GM21723 (cell line): ENCODE data around the gene ADRA2B.
"Not testable (repeated sequence)": the region's sequence is repeated elsewhere in the genome, so short reads cannot be mapped to it uniquely, and the experiment has no call there.

ENCODE experiments used
- ATAC-seq: cut with Tn5 transposase; IDR thresholded peaks from one replicate; pipeline ENCODE4 v1.9.1; 2021; ENCODE audit warnings: mild to moderate bottlenecking, moderate library complexity; ENCODE audit not compliant: unreplicated experiment

Gene ADRA2B

DNA sequence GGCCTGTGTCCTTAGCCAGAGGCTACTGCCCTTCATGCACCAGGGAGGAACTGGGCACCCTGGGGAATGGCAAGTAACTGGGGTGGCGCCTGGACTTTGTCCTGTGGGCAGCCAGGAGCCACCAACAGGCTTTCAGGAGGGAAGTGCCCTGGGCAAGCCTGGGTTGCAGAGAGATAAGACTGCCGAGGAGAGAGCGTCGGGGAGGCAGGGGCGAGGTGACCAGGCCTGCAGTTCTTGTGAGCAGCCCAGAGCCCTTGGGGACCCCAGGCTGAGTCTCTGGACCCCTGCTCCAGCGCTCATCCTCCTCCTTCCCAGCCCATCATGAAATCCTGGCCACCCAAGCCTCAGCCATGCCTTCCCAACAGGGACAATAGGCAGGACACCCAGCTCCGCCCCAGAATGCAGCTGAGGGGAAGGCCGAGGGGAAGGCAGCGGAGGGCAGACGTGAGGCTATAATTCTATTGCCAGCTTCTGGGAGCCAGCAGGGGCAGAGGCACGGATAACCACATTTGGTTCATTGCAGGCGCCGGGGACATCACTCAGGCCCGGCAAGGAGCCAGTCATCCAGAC lies 25.1 kb downstream of the ADRA2B start:
- no peak for ATAC-seq

DNA sequence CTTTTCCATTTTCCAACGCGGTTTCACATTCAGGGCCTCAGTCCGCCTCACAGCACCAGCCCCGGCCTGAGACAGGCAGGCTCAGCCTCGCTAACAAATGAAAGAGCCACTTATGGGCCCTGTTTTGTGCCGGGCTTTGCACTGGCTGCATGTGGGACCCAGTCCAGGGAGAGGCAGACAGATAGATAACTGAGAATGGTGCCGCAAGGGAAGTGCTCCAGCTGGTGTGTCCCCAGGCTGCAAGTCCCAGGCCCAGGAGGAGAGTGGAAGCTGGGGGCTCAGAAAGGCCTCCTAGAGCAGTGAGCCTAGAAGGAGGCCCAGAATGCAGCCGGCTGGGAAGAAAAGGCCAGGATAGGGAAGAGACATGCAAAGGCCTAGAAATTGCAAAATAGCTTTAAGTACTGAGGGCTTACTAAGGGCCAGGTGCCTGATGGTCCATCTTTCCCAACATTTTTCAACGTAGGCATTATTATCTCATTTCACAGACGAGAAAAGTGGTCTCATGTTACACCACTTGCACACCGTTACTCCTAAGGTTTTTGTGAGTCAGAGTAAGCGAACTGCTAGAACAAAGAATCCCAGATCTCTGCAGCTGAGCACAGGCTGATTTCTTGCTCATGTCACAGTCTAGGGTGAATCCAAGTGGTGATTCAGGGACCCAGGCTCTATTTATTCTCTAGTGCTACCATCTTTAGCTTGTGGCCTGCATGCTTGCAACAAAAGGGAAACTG lies 26.0 kb downstream of the ADRA2B start:
- no peak for ATAC-seq

DNA sequence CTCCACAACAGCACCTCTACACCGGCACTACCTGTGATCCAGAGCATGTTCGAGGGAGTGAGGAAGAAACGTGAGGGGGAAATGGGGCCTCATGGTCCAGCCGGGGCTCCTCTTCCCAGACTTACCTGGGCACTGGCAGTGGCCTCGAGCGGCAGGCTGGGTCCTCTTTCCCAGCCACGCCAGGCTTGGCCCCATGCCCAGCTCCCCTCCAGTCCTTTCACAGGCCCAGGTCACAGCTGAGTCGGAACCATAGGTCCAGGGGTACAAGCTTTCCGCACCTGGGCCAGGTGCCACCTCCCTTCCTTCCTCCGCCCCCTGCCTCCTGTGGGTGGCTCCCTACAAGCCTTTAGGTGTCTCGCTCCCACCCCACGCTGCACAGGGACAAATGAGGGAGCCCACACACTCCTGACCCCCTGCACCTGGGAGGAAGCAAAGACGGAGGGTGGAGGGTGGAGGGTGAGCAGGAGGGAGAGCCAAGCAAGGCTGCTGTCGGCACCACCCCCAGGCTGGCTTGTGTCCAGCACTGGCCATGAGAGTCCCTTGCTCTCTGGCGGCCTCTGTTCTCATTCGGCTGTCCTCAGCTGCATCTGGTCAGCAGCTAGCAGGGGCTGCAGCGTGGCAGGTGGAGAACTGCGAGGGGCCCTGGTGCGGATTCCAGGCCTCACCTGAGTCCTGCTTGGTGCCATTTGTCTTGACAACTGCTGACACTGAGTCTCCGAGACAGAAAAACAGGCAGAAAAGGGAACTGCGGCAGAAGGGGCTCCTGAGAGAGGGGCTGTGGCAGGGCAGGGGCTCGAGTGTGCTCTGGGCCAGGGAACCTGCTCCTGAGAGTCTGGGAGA lies 26.8 kb downstream of the ADRA2B start:
- no peak for ATAC-seq

DNA sequence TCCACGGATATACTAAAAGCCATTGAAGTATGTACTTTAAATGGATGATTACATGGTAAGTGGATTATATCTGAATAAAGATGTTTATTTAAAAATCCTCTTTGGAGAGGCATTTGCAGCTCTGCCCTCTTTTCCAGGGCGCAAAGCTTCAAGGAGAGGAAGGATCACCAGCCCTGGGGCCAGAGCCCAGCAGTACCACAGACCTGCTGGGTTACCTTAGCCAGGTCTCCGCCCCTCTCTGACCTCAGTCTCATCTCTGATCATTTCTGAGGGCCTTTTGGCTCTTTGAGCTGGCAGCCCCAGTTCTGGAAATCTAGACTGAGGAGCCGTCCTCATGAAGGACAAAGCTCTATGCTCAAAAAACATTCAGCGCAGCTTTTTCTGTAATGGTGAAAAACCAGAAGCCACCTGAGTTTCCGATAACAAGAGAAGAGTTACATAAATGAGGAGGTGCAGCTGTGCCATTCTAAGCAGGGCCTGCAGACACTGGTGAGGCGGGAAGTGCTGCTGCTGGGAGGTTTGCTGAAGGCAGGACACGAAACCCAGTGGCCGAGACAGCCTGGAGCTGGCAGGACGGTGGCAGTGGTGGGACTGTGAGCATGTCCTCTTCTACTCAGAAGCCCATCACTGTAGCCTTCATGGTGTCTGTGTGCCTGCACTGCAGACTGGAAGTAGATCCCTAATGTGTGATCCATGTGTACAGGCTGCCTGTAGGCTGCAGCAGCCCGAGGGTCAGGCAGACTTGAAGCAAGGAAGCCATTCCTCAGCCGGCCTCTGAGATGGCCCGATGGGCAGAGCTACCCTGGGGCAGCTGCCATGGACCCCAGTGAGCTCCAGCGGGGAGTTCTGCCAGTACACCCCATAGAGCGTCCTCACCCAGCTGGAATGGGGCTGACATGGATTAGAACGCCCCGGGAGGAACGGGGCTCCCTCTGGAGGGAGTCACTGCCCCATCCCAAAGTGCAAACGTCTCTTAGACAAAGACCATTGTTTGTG lies 27.7 kb downstream of the ADRA2B start:
- no peak for ATAC-seq

DNA sequence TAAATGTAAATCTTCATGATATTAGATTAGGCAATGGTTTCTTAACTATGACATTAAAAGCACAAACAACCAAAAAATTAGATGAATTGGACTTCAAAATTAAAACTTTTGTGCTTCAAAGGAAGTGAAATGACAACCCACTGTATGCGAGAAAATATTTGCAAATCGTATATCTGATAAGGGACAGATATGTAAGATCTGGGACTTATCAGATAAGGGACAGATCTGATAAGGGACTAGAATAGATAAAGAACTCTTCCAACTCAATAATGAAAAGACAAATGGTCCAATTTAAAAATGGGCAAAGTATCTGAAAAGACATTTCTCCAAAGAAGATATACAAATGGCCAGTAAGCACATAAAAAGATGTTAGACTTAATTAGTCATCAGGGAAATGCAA lies 29.2 kb downstream of the ADRA2B start:
- ATAC-seq, result no peak

DNA sequence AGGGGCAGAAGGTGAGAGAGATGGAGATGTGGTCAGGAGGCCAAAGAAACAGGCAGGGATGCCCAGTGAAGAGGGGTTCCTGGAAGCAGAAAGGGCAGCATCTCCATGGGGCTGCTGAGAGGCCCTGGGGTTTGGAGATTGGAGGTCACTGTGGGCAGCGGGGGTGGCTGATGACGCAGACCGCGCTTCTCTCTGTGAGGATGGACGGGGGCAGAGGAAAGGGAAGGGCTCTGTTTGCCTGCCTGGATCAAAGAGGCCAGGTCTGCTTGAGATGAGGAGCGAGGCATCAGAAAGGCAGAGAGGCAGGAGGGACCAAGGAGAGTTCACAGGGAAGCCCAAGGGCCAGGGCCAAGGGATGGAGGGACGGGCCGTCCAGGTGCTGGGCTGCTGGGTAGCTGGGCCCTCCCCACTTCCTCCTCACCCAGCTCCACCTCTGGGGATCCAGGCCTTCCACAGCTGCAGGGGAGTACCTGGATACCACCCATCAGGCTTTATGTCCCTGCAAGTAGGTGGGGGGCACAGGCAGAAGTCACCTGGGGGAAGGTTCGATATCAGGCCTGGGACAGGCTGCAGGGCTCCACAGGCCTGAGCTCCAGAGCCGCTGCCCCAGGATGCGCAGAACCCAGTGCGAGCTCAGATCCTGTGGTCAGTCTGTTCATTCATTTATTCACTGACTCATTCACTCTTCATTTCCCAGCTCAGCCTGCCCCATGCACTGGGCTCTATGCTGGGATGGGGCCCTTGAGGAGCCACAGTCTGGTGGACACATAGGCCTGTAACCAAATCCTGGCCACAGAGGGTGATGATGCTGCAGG lies 30.6 kb downstream of the ADRA2B start:
- ATAC-seq, result no peak

DNA sequence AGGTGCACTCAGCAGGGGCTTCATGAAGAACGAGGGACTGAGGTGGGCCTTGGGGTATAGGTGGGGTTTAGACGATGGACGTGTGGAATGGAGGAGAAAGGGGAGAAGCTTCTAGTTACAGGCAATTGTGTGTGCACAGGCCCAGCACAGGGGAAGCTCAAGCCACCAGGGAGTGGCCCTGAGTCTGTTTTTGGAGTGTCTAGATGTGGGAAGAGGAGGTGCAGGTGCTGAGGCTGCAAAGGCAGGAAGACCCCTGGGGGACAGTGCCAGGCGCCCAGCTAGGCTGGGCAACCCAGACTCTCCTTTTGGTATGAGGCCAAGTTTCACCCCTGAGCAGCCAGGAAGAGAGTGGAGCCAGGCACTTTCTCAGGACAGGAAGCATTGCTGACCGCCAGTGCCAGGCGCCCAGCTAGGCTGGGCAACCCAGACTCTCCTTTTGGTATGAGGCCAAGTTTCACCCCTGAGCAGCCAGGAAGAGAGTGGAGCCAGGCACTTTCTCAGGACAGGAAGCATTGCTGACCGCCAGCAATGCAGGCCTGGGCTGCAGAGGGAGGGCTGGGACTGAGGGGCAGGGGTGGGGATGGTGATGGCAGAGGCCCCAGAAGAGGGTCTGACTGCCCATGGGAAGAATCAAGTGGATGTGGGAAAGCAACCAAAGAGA lies 31.4 kb downstream of the ADRA2B start:
- not testable (repeated sequence) for ATAC-seq

DNA sequence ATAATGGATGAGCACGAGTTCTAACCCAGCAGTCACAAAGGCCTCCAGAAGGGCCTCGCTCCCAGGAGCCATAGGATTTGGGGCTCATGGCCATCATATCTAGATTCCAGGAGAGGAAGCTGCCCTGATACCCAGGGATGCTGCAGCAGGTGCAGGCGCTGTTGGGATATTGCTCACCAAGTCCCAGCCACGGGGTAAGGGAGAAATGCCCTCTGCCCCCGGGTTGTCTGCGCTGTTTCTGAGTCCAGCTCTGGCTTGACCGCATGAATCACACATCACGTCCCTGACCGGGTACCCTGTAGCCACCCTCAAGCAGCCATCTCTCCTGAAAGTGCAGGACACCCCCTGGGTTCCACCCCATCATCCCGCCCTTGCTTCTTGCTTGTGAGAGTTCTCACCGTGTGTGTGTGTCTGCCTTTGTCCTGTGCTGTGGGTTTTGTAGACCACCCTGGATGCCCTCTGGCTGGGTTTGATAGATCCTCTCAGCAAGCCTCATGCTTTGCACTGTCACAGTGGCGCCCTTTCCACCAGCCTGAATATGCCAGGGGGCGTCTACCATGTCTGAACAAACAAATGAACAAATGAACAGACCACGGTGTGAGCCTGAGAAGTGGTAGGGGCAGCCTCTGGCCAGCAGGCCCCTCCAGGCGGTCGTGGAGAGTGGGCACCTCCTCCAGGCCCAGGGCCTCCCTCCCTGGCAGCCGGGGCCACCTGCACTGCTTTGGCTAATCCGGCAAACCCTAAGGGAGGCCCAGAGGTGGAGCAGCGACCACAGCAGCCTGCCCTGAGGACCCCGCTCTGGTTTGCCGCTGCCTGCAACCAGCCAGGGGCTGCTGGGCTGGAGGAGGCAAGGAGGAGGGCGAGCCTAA lies 32.1 kb downstream of the ADRA2B start:
- no peak for ATAC-seq

DNA sequence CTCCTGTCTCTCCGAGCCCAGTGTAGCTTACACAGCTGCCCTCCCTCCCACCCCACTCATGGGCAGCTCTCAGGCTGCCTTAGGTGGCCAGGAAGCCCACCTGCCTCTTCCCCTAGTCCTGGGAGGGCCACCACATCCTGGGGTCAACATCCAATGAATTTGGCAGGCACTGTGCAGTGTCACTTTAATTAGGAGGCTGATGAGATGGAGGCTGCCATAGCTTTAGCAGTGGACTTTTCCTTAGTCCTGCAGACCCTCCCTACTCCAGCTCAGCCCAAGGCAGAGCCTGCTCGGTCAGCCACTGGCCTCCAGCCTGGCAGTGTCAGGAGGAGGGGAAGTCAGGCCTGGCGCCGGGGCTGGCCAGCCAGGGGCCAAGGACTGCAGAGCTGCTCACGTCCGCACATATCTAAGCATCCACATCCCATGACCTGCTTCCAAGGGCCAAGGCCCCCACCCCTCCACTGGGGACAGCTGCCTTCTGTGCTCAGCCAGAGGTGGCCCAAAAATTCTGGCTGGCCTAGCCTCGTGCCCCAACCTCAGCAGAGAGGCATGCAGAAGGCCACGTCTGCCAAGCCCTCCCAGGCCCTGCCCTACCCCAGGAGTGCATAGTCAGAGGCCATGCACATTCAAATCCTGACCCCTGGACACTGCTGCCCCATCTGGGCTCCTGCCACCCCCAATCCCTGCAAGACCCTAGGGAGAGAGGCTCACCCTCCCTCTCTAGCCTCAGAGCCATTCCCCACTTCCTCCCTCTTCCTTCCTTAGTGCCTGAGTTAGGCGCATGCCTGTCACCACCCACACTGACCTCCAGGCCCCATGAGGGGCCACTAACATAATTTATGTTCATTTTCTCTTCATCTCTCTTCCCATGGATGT lies 33.1 kb downstream of the ADRA2B start:
- ATAC-seq, result no peak

DNA sequence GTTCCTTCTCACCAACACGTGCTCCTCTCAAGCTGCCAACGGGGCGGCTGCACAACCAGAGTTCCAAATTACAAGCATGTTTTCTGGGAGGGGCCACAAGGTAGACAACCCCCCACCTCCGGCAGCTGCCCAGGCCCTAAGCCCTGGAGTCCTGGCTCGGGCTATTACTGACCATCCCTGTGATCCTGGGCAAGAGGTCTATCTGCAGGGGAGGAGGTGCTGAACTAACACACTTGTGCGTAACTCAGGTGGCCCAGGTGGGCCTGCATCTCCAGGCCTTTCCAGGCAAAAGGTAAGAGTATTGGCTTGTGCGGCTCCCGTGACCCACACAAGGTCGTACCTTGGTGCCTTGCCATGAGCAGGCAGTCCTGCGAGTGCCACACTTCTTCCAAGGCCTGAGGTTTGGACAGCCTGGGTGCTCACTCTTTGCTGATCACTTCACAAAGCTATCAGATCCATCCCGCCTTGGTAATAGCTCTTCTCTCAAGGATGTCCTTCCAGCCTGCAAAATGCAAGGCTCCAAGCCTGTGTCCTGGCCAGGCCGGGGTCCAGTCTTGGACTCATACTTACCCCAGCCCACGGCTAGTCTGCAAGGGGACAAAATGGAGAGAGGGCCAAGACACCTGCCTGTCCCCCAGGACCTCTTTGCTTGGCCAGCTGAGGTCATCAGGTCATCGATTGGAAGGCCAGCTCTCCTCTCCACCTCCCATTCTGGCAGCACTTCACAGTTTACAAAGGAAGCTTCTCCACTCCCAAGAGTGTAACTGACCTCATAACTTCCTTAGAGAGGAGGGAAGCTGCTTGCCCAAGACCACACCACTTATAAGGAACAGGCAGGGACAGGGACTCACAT lies 33.9 kb downstream of the ADRA2B start:
- no peak for ATAC-seq

DNA sequence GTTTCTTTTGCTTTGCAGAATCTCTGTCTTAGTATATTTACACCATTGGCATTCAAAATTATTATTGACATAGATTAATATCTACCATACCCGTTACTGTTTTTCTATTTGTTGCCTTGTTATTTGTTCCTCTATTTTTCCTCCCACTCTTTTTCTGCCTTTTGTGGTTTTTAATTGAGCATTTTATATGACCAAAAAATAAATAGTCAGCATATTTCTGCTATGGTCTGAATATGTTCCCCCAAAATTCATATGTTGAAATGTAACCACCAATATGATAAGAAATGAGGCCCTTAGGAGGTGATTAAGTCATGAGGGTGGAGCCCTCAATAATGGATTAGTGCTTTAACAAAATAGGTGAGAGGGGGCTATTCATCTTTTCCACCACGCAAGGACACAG lies 35.3 kb downstream of the ADRA2B start:
- ATAC-seq, result no peak

DNA sequence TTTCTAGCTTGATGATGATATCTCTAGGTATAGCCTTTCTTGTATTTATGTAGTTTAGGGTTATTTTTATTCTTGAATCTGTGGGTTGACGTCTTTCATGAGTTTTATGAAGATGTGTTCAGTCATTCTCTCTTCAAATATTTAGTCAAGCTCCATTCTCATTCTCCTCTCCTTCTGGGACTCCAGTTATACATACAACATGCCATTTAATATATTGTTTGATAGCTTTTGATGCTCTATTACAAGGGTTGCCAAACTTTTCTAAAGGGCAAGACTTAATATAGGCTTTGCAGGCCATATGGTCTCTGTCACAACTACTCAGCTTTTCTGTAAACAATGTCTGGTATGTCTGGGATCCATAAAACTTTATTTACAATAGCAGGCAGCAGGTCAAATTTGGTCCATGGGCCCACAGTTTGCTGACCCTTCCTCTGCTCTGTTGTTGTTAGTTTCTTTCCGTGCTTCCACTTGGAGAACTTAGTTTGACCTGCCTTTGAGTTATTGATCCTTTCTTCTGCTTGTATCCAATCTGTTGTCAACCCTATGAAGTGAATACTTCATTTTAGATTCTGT lies 41.1 kb downstream of the ADRA2B start:
- ATAC-seq, result no peak

DNA sequence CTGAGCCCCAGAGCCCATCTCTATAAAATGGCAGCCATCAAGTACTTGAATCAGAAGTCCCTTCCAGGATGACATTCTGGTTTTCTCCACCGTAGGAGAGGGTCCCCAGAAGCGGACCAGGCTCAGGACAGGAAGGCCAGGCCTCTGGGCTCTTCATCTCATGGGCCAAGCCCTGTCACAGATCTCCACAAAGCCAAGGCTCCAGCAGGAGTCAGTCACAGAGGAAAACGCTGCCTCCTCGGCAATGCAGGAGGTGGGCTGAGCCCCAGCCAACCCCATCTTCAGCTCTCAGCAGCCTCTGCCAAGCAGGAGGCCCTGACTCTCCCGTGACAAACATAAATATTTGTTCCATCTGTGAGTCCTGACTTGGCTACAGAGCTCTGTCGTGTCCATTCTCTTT lies 42.2 kb downstream of the ADRA2B start:
- ATAC-seq, result no peak

DNA sequence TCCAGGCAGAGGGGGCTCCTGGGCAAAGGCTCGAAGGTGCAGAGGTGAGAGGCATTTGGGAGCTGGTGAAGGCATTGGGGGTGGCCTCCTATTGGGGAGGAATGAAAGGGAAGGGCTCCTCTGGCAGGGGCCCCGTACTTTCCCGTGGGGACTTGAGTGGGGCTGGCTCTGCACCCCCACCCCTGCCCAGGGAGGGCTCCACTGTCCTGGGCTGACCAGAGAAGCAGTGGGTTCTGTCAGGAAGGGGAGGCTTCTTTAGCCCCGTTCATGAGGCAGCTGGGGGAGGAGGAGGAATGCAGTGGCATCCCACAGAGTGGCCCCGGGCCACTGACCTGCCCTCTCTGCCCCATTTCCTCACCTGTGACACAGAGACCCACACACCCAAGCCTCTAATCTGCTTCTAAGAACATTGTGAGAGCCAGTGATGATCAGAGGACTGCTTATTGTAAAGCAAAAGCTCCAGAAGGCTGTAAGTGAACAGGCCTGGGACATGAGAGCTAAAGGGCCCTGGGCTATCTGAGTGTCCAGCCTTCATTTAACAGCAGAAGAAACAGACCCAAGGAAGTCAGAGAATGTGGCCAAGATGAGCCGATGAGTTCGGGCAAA lies 43.1 kb downstream of the ADRA2B start:
- no peak for ATAC-seq

DNA sequence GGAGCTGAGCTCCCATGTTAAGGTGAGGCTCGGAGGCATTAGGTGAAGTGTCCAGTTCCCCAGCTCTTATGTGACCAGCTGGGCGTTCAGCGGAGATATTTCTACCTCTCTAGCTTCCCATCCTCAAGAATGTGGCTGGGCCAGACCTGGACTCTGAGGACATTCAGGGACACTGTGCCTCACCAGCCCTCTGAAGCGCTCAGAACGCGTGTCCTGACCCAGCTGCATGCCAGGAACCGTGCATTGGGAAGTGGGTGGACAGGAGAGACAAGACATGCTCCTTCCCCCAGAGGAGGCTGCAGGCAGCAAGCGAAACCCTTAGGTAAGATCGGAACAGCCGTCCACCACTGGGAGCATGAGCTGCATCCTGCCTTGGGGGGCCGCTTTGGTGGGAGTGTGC lies 43.6 kb downstream of the ADRA2B start:
- ATAC-seq, result no peak

DNA sequence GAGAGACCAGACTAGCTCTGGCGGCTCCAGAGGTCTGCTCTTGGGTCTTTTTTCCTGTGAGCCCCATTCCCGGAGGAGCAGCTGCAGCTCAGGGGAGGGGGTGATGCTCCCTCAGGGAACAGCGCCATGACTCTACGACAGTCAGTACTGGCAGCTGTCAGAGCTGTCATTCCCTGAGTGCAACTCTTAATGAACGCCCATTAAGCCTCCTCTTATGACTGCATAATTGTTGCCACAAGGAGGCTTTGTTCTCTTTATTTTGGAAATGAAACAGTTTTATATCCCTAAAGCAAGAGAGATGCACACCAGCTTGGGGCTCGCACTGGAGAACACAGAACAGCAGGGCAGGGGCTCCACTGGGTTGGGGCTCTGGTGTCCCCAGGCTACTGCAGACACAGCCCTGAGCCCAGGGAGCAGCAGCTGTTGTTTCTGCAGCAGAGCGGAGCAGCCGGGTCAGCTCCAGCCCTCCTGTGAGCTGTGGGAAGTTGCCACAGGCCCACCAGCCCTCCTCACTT lies 44.3 kb downstream of the ADRA2B start:
- ATAC-seq, result not testable (repeated sequence)
